GM12878 (cell line): Measurements from ENCODE around the gene NFYA. TPM values are rescaled to one million over a fixed set of nuclear protein-coding genes. Genes with fewer than 3 reads are reported as not detected.

Source experiments
- ATAC-seq: fragments of 200-7000 bp; cut with Tn5 transposase; 3 replicates; pipeline ENCODE4 v1.9.1; 2020; ENCODE audit warnings: mild to moderate bottlenecking, moderate library complexity
- BruUV-seq: library from RNA; stranded (reverse); fragments of 400-500 nt; replicated peaks from 2 replicates; lab custom pipeline; 2021; lab: Mats Ljungman, UMichigan
- CTCF ChIA-PET: fragments of 300-600 bp; sonication (Branson Sonifier 250); formaldehyde crosslinking; extraction: SDS; loops from one replicate; lab custom pipeline; 2021; ENCODE audit warnings: inconsistent platforms; lab: Yijun Ruan, JAX
- POLR2A ChIA-PET: fragments of 350-600 bp; formaldehyde crosslinking; extraction: SDS; loops from one replicate; lab custom pipeline; 2021; ENCODE audit warnings: inconsistent platforms; lab: Charles Lee
- RAD21 ChIA-PET: fragments of 300-600 bp; sonication (Branson Sonifier 250); formaldehyde crosslinking; loops from one replicate; lab custom pipeline; 2023; ENCODE audit warnings: antibody characterized with exemption; ENCODE audit not compliant: unreplicated experiment; lab: Charles Lee
- SMC1A ChIA-PET: fragments of 300-600 bp; sonication (Branson Sonifier 250); formaldehyde crosslinking; loops from one replicate; lab custom pipeline; 2023; ENCODE audit not compliant: unreplicated experiment, uncharacterized antibody; lab: Charles Lee
- DNase-seq: peaks from one replicate; pipeline ENCODE4 v3.0.0-alpha.2; 2011; ENCODE audit warnings: low read depth, low spot score
- FAIRE-seq: peaks from 3 replicates; lab custom pipeline; 2011; peaks lifted over from hg19 to GRCh38; lab: Jason Lieb, UNC
- H2AFZ ChIP-seq: 2 replicates; pipeline ENCODE4 v1.6.0; 2011; ENCODE audit warnings: low read depth, low read length, control low read depth; ENCODE audit not compliant: control insufficient read depth
- H3K27ac ChIP-seq: 2 replicates; pipeline ENCODE4 v1.5.1; 2011; ENCODE audit warnings: control low read depth; ENCODE audit not compliant: control insufficient read depth, insufficient read depth
- H3K27me3 ChIP-seq, 2 experiments: replicated peaks in 1 of 2; 2 replicates each; pipeline versions ENCODE4 v1.6.0 to v1.6.1; 2011; ENCODE audit warnings: low read length in 1 of 2; ENCODE audit not compliant: control insufficient read depth in 2 of 2, insufficient read depth in 2 of 2
- H3K36me3 ChIP-seq, 2 experiments: 2 replicates each; pipeline ENCODE4 v1.5.1; 2011; ENCODE audit warnings: low read length in 1 of 2; ENCODE audit not compliant: control insufficient read depth in 2 of 2, insufficient read depth in 2 of 2
- H3K4me1 ChIP-seq: 2 replicates; pipeline ENCODE4 v1.6.1; 2011; ENCODE audit warnings: mild to moderate bottlenecking, low read length, moderate library complexity, mixed read lengths; ENCODE audit not compliant: control insufficient read depth, insufficient read depth
- H3K4me2 ChIP-seq: 2 replicates; pipeline ENCODE4 v1.6.0; 2011; ENCODE audit warnings: control low read depth; ENCODE audit not compliant: control insufficient read depth, insufficient read depth
- H3K4me3 ChIP-seq: fragments of 200-600 bp; sonication (generic); 2 replicates; pipeline ENCODE4 v1.5.1; 2016
- H3K79me2 ChIP-seq: 2 replicates; pipeline ENCODE4 v1.6.0; 2011; ENCODE audit warnings: low read length; ENCODE audit not compliant: control insufficient read depth, insufficient read depth
- H3K9ac ChIP-seq: 2 replicates; pipeline ENCODE4 v1.8.0; 2011; ENCODE audit warnings: low read length, control low read depth, mixed read lengths; ENCODE audit not compliant: control insufficient read depth, insufficient read depth
- H3K9me3 ChIP-seq: replicated peaks from 3 replicates; pipeline ENCODE4 v1.5.1; 2011; ENCODE audit warnings: mild to moderate bottlenecking, low read length; ENCODE audit not compliant: control insufficient read depth, insufficient read depth
- H4K20me1 ChIP-seq: 2 replicates; pipeline ENCODE4 v1.6.0; 2011; ENCODE audit not compliant: control insufficient read depth, insufficient read depth
- ATF3 ChIP-seq: IDR thresholded peaks from 2 replicates; pipeline ENCODE4 v1.6.1; 2011; ENCODE audit warnings: low read depth, mild to moderate bottlenecking, low read length, moderate library complexity, borderline replicate concordance; ENCODE audit errors: extremely low read depth
- CUX1 ChIP-seq: IDR thresholded peaks from 2 replicates; pipeline ENCODE4 v1.6.1; 2012; ENCODE audit warnings: improper control_type of control experiment, low read depth, low read length; ENCODE audit not compliant: insufficient replicate concordance
- EP300 ChIP-seq, 2 experiments: fragments of 150-350 bp in 1 of 2; IDR thresholded peaks; 2 replicates each; pipeline ENCODE4 v1.6.1; 2011 to 2012; ENCODE audit warnings: low read depth in 2 of 2, low read length in 2 of 2, borderline replicate concordance in 1 of 2, improper control_type of control experiment in 1 of 2, inconsistent platforms in 1 of 2; ENCODE audit not compliant: control insufficient read depth in 1 of 2
- HDAC2 ChIP-seq: fragments of 200-600 bp; sonication (generic); IDR thresholded peaks from 2 replicates; pipeline ENCODE4 v1.6.1; 2017
- MTA3 ChIP-seq: IDR thresholded peaks from 2 replicates; pipeline ENCODE4 v1.6.1; 2012; ENCODE audit warnings: low read length, inconsistent platforms, borderline replicate concordance
- NRF1 ChIP-seq: conservative IDR thresholded peaks from 2 replicates; pipeline ENCODE4 v1.6.1; 2011; ENCODE audit warnings: mild to moderate bottlenecking, low read depth, low read length, improper control_type of control experiment
- PRDM15 ChIP-seq: fragments of 450-650 bp; formaldehyde crosslinking; IDR thresholded peaks from 2 replicates; pipeline ENCODE4 v1.4.0; 2020; ENCODE audit warnings: mild to moderate bottlenecking, moderate library complexity
- SMC3 ChIP-seq: IDR thresholded peaks from 2 replicates; pipeline ENCODE4 v1.6.1; 2011; ENCODE audit warnings: low read length, improper control_type of control experiment, borderline replicate concordance
- ZBTB40 ChIP-seq: fragments of 450-650 bp; IDR thresholded peaks from 2 replicates; pipeline ENCODE4 v1.6.1; 2016; ENCODE audit warnings: mild to moderate bottlenecking, moderate library complexity, borderline replicate concordance
- WGBS: methylation state at CpG from one replicate; pipeline ENCODE4 v1.1.6; 2016; ENCODE audit warnings: low lambda C conversion rate; ENCODE audit not compliant: insufficient replicate concordance, insufficient coverage; ENCODE audit errors: missing lambda C conversion rate; 5-methylcytosine and 5-hydroxymethylcytosine counted together
- in situ Hi-C: fragments of 300-500 bp; cut with MboI; formaldehyde crosslinking; loops from 9 replicates; pipeline ENCODE4 v1.14.3; 2018; ENCODE audit warnings: mixed read lengths
- intact Hi-C: fragments of 100-400 bp; cut with micrococcal nuclease; formaldehyde crosslinking; loops from one replicate; pipeline ENCODE4 v1.14.2; 2022; ENCODE audit not compliant: unreplicated experiment
- polyA plus RNA-seq, 11 experiments: library from polyadenylated mRNA; depleted of rRNA in 4 of 11; unstranded in 6 of 11; stranded (reverse) in 5 of 11; fragments of >200 nt; fragmentation: Nextera tagmentation in 4 of 11; fragmentation: Illumina TruSeq in 1 of 11; extraction: Ambion mirVana in 4 of 11; extraction: Trizol in 1 of 11; gene quantifications; 1 replicate in 1 of 11; 2 replicates in 10 of 11; pipeline versions ENCODE4 v1.2.1 to v1.2.3, GENCODE V29; 2011 to 2016; ENCODE audit warnings: inconsistent platforms in 2 of 11, missing spikeins in 2 of 11, low read depth in 1 of 11
- total RNA-seq, 4 experiments: library from RNA; depleted of rRNA in 3 of 4; stranded (reverse); fragments of >200 nt in 3 of 4; fragmentation: Illumina TruSeq in 1 of 4; extraction: Trizol in 1 of 4; gene quantifications; 2 replicates each; pipeline versions ENCODE4 v1.2.1 to v1.2.3, GENCODE V29; 2013 to 2021

NFYA gene
- total and polyA plus RNA-seq, 10 of the 15 experiments (the other 5 are each of a cell fraction or from before 2014, with no cell fraction given) = 6.4 to 36.5 (median 19.1) TPM

GRCh38 chr6:41079080-41079479 is 6.3 kb downstream of the NFYA start:
- RAD21 ChIA-PET = no interaction called here
- no peaks in the 10 kb centered on the region for H4K20me1 ChIP-seq
- FAIRE-seq (no peak), DNase-seq (no peak), ATAC-seq (no peak)
- no peaks in the 10 kb centered on the region for H3K9me3 ChIP-seq
- intact Hi-C loops (loop anchor here (5.0 to 10.0 kb wide), 2 partner anchors 238 to 656 kb away; partner anchors contain the start of gene TFEB), in situ Hi-C loops (no loop called here)
- WGBS = 85% methylated on average over 1 of the region's 1 CpG
- CTCF ChIA-PET = interaction anchor here (0.8 to 1.2 kb wide), 2 partner anchors 11 to 103 kb away, joined by 3 to 5 read pairs; no protein-coding TSS in a partner anchor
- peaks cover 4 to 15% of the 10 kb centered on the region in 2 experiments; a peak in 3 of 4 replicates for H3K36me3 ChIP-seq
- H3K27me3 ChIP-seq = no peaks in the 10 kb centered on the region
- H3K4me1 ChIP-seq = peaks cover 5% of the 10 kb centered on the region; the same call in 1 of the 2 replicates
- peaks cover 53% of the 10 kb centered on the region for H3K79me2 ChIP-seq
- POLR2A ChIA-PET = no interaction called here
- no peak overlapping the region for H3K4me2 ChIP-seq
- H3K4me3 ChIP-seq = no peak overlapping the region
- no peak overlapping the region for H3K9ac ChIP-seq
- no peak overlapping the region for H2AFZ ChIP-seq
- H3K27ac ChIP-seq = no peak overlapping the region
- no TSS peak for BruUV-seq
- SMC1A ChIA-PET = interaction anchor here (0.8 to 1.3 kb wide), 4 partner anchors 9 to 807 kb away, joined by 3 to 4 read pairs (median 3); no protein-coding TSS in a partner anchor
- TF ChIP-seq NRF1 = no peak
- no peak for TF ChIP-seq SMC3
- TF ChIP-seq MTA3 = no peak
- no peak for TF ChIP-seq CUX1
- TF ChIP-seq EP300 (IDR thresholded peaks at IDR 0.05; ENCODE audit: borderline replicate concordance in 1 of 2, control insufficient read depth in 1 of 2, low read depth in 2 of 2, low read length in 2 of 2) = no peak
- TF ChIP-seq ATF3 = no peak
- no peak for TF ChIP-seq ZBTB40
- no peak for TF ChIP-seq HDAC2
- no peak for TF ChIP-seq PRDM15 (CRISPR knock-in tag)
